Loucy (cell line): ENCODE measurements around the gene SKA1.

ENCODE experiments used
- H2AFZ ChIP-seq: fragments of 200-600 bp; sonication (generic); 2 replicates; pipeline ENCODE4 v1.6.0; 2016; ENCODE audit warnings: antibody characterized with exemption, mild to moderate bottlenecking, low read length, moderate library complexity
- H3F3A ChIP-seq: fragments of 200-600 bp; 2 replicates; pipeline ENCODE4 v1.6.0; 2016; ENCODE audit warnings: antibody characterized with exemption, low read depth, mild to moderate bottlenecking
- H3K27me3 ChIP-seq: fragments of 200-600 bp; sonication (generic); 2 replicates; pipeline ENCODE4 v1.6.1; 2014; ENCODE audit warnings: low read length, mild to moderate bottlenecking; ENCODE audit not compliant: insufficient read depth, poor library complexity, severe bottlenecking
- H3K36me3 ChIP-seq: fragments of 200-600 bp; sonication (generic); 2 replicates; pipeline ENCODE4 v1.6.1; 2016; ENCODE audit warnings: low read length; ENCODE audit not compliant: insufficient read depth
- H3K4me1 ChIP-seq: fragments of 200-600 bp; sonication (generic); 2 replicates; pipeline ENCODE4 v1.5.1; 2014; ENCODE audit warnings: low read length, mild to moderate bottlenecking; ENCODE audit not compliant: insufficient read depth, poor library complexity, severe bottlenecking
- H3K4me2 ChIP-seq: fragments of 200-600 bp; sonication (generic); 2 replicates; pipeline ENCODE4 v1.6.0; 2014; ENCODE audit warnings: antibody characterized with exemption, low read length, low read depth, mild to moderate bottlenecking; ENCODE audit not compliant: poor library complexity, severe bottlenecking
- H3K4me3 ChIP-seq: fragments of 200-600 bp; sonication (generic); 2 replicates; pipeline ENCODE4 v1.5.1; 2014; ENCODE audit warnings: low read length, mild to moderate bottlenecking, mixed read lengths; ENCODE audit not compliant: poor library complexity, severe bottlenecking
- H3K79me2 ChIP-seq: fragments of 200-600 bp; sonication (generic); 2 replicates; pipeline ENCODE4 v1.6.1; 2014; ENCODE audit warnings: low read length; ENCODE audit not compliant: insufficient read depth
- H3K9ac ChIP-seq: fragments of 200-600 bp; sonication (generic); 2 replicates; pipeline ENCODE4 v1.6.0; 2014; ENCODE audit warnings: mild to moderate bottlenecking, low read depth, low read length, moderate library complexity; ENCODE audit not compliant: poor library complexity, severe bottlenecking
- H3K9me2 ChIP-seq: fragments of 200-600 bp; sonication (generic); replicated peaks from 2 replicates; pipeline ENCODE4 v1.6.1; 2016; ENCODE audit warnings: low read depth, low read length, mixed read lengths
- H3K9me3 ChIP-seq: fragments of 200-600 bp; sonication (generic); 2 replicates; pipeline ENCODE4 v1.6.1; 2014; ENCODE audit warnings: mild to moderate bottlenecking, antibody characterized with exemption, low read length, low read depth; ENCODE audit not compliant: insufficient read depth
- H4K20me1 ChIP-seq: fragments of 200-600 bp; sonication (generic); 2 replicates; pipeline ENCODE4 v1.6.0; 2014; ENCODE audit warnings: antibody characterized with exemption, low read length, mild to moderate bottlenecking; ENCODE audit not compliant: insufficient read depth, poor library complexity, severe bottlenecking
- EZH2phosphoT487 ChIP-seq: fragments of 200-600 bp; IDR thresholded peaks from 2 replicates; pipeline ENCODE4 v1.6.1; 2018; ENCODE audit warnings: antibody characterized with exemption, mild to moderate bottlenecking, moderate library complexity, borderline replicate concordance

SKA1 gene

GRCh38 chr18:50441501-50441900, 66.7 kb downstream of the SKA1 start:
- Histone ChIP-seq H3K9ac (no peak overlapping the region), H3K4me1 (no peaks in the 10 kb centered on the region), H3K4me2 (no peak overlapping the region), H3K9me3 (no peaks in the 10 kb centered on the region; the same call in 1 of the 2 replicates), H3K36me3 (no peaks in the 10 kb centered on the region), H3K4me3 (no peak overlapping the region), H3K9me2 (no peaks in the 10 kb centered on the region), H4K20me1 (no peaks in the 10 kb centered on the region), H3F3A (no peaks in the 10 kb centered on the region), H3K79me2 (no peaks in the 10 kb centered on the region), H2AFZ (no peak overlapping the region), H3K27me3 (no peaks in the 10 kb centered on the region)
- TF ChIP-seq EZH2phosphoT487 = no peak
